Subcutaneous abdominal adipose tissue (tissue), 5 donors: ENCODE results near the gene KRTAP10-7.
"Not testable (repeated sequence)": the region's sequence is repeated elsewhere in the genome, so short reads cannot be mapped to it uniquely, and the experiment has no call there.

ENCODE experiments used
- H3K27ac ChIP-seq: one replicate; pipeline ENCODE4 v1.7.0; 2013; ENCODE audit warnings: low read depth, mild to moderate bottlenecking, inconsistent platforms, low read length, moderate library complexity
- H3K27me3 ChIP-seq, 5 donors: one replicate each; pipeline ENCODE4 v1.7.0; 2013; ENCODE audit warnings: low read length in 5 of 5, inconsistent platforms in 1 of 5; ENCODE audit not compliant: control insufficient read depth in 5 of 5, insufficient read depth in 4 of 5
- H3K36me3 ChIP-seq, 5 donors: one replicate each; pipeline ENCODE4 v1.7.0; 2013; ENCODE audit warnings: low read length in 5 of 5; ENCODE audit not compliant: control insufficient read depth in 5 of 5, insufficient read depth in 5 of 5
- H3K4me1 ChIP-seq, 5 donors: one replicate each; pipeline ENCODE4 v1.7.0; 2013; ENCODE audit warnings: low read length in 5 of 5, mild to moderate bottlenecking in 3 of 5, moderate library complexity in 1 of 5; ENCODE audit not compliant: control insufficient read depth in 5 of 5, insufficient read depth in 5 of 5
- H3K4me3 ChIP-seq, 5 donors: one replicate each; pipeline ENCODE4 v1.7.0; 2013; ENCODE audit warnings: low read length in 5 of 5, low read depth in 1 of 5
- H3K9ac ChIP-seq, 5 donors: one replicate each; pipeline ENCODE4 v1.7.0; 2013; ENCODE audit warnings: low read length in 5 of 5, mild to moderate bottlenecking in 4 of 5, moderate library complexity in 3 of 5
- H3K9me3 ChIP-seq, 5 donors: one replicate each; pipeline ENCODE4 v1.7.0; 2013; ENCODE audit warnings: low read length in 5 of 5; ENCODE audit not compliant: control insufficient read depth in 5 of 5
- donor health status: healthy.
- donor health status: healthy.
- donor health status: healthy.
- donor health status: healthy.
- donor health status: healthy.

KRTAP10-7 gene

DNA sequence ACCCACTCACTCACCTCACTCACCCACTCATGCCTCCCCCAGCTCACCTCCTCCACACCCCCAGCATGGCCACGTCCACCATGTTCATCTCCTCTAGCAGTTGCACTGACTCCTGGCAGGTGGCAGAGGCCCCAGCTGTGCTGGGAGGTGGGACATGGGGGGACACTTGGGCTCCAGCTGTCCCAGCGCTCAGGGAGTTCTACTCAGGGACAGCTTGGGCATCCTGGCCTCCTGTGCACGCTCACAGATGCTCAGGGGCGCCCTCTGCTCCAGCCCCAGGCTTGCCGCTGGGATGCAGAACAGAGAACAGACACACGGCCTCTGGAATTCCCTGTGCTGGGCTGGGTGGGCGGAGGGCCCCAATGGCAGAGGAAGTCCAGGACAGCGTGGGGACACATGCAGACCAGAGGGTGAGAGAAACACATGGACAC is 16.7 kb downstream of the KRTAP10-7 start:
- H3K27me3 ChIP-seq = peaks cover 4 to 26% (median 17%) of the 10 kb centered on the region in 5 donors
- H3K9me3 ChIP-seq = peaks cover 0 to 4% (median 1%) of the 10 kb centered on the region in 5 donors
- no peak overlapping the region for H3K9ac ChIP-seq
- H3K4me3 ChIP-seq = no peak overlapping the region
- peaks cover 0 to 5% (median 3%) of the 10 kb centered on the region in 5 donors for H3K4me1 ChIP-seq
- no peaks in the 10 kb centered on the region for H3K36me3 ChIP-seq
- no peak overlapping the region for H3K27ac ChIP-seq

DNA sequence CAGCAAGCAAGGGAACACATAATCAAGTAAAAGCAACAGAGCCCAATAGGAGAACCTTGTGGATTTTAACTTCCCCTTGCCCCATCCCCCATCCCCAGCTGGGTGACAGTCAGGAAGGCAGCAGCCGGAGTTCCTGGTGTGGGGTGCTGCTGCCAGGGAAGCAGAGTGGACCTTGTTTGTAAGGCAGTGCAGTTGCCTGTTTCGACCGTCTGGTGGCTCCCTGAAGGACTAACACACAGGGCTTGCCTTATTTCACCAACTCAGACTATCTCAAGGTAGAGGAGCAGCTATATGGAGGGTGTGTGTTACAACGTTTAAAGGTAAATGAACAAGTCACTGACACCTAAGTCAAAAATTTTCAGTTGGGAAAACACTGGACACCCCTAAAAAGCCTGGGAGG is 18.1 kb downstream of the KRTAP10-7 start:
- no peaks in the 10 kb centered on the region for H3K36me3 ChIP-seq

DNA sequence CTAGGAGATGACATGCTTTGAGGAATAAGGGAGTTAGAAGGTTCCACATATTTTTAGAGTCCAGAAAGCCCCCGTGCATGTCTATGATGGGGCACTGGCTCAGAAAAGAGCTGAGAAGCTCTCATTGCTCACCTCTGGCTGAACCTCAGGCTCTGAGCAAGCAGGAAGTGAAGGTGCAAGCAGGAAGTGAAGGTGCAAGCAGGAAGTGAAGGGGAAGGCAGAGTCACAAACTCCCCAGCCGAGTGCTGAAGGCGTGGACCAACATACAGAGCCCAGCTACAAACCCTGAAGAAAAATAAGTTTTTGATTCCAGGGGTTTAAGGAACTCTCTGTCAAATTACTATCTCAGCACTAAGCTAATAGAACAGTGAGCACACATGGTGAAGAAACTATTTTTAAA is 18.5 kb downstream of the KRTAP10-7 start:
- Histone ChIP-seq H3K4me3 (no peak overlapping the region), H3K9ac (no peak overlapping the region), H3K27me3 (peaks cover 4 to 16% (median 10%) of the 10 kb centered on the region in 5 donors), H3K4me1 (peaks cover 0 to 5% (median 3%) of the 10 kb centered on the region in 5 donors), H3K36me3 (no peaks in the 10 kb centered on the region), H3K27ac (no peak overlapping the region), H3K9me3 (peaks cover 5 to 17% (median 8%) of the 10 kb centered on the region in 5 donors)

More for the DNA sequence above, 18.1 kb downstream of the KRTAP10-7 start:
- Histone ChIP-seq H3K4me3 (no peak overlapping the region), H3K27ac (no peak overlapping the region), H3K9ac (no peak overlapping the region), H3K9me3 (peaks cover under 1 to 14% (median 6%) of the 10 kb centered on the region in 5 donors), H3K4me1 (peaks cover 0 to 5% (median 3%) of the 10 kb centered on the region in 5 donors), H3K27me3 (peaks cover 4 to 18% (median 10%) of the 10 kb centered on the region in 5 donors)

DNA sequence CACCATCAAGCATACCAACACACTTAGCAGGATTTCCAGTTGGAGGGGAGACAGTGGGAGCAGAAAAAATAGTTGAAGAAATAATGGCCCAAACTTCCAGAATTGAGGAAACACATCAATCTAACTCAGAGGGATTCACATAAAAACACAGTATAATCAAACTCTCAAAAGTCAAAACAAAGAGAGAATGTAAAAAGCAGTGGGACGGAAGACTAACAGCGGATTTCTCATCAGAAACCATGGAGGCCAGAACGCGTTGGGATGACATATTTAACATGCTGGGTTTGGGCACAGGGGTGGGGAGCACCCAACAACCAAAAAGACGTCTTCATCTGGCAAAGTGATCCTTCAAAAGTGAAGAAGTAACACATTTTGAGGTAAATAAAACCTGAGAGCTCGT is 19.5 kb downstream of the KRTAP10-7 start:
- Histone ChIP-seq H3K9me3 (peaks cover 7 to 23% (median 17%) of the 10 kb centered on the region in 5 donors), H3K36me3 (no peaks in the 10 kb centered on the region), H3K27ac (no peak overlapping the region), H3K4me1 (peaks cover 0 to 5% (median 3%) of the 10 kb centered on the region in 5 donors), H3K27me3 (peaks cover 4 to 11% (median 5%) of the 10 kb centered on the region in 5 donors), H3K4me3 (no peak overlapping the region), H3K9ac (no peak overlapping the region)

DNA sequence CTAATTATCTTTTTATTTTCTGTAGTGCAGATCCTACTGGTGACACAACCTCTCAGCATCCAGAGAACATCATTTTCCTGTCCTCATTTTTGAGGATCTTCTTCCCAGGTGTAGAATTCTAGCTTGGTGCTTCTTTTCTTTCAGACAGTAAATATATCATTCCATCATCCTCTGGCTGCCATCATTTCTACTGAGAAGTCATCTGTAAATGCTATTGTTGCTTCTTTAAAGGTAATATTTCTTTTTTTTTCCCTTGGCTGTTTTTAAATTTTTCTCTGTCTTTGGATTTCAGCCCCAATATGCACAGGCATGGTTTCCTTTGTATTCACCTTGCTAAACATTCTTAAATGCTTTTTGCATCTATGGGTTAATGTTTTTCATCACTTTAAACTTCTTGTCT is 23.2 kb downstream of the KRTAP10-7 start:
- peaks cover 0 to 8% (median 3%) of the 10 kb centered on the region in 5 donors for H3K4me1 ChIP-seq
- H3K36me3 ChIP-seq = no peaks in the 10 kb centered on the region
- H3K27ac ChIP-seq = no peak overlapping the region
- H3K9me3 ChIP-seq = peaks cover 7 to 26% (median 17%) of the 10 kb centered on the region in 5 donors
- no peak overlapping the region for H3K4me3 ChIP-seq
- no peak overlapping the region for H3K9ac ChIP-seq
- H3K27me3 ChIP-seq = peaks cover 11 to 26% (median 12%) of the 10 kb centered on the region in 5 donors

DNA sequence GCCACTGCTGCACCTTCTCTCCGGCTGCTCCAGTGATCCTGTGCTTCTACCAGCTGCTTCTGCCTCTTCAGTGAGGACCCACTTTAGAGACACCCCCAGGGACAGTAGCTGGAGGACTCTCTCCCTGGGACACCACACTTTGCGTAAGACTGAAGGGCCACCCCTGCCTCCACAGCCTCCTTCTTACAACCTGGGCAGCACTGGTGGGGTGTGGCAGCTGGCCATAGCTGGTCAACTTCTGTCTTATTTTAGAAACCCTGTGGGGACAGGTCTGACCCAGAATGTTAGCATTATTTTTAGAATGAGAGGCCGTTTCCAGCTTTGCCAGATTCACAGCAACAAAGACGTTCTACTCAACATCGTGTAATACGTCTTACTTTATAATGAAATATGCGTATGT is 25.4 kb downstream of the KRTAP10-7 start:
- Histone ChIP-seq H3K4me1 (peaks cover 0 to 4% (median 0%) of the 10 kb centered on the region in 5 donors), H3K4me3 (no peak overlapping the region), H3K9ac (no peak overlapping the region), H3K27me3 (peaks cover 12 to 29% (median 19%) of the 10 kb centered on the region in 5 donors), H3K27ac (no peak overlapping the region), H3K9me3 (peaks cover 7 to 35% (median 20%) of the 10 kb centered on the region in 5 donors), H3K36me3 (no peaks in the 10 kb centered on the region)

DNA sequence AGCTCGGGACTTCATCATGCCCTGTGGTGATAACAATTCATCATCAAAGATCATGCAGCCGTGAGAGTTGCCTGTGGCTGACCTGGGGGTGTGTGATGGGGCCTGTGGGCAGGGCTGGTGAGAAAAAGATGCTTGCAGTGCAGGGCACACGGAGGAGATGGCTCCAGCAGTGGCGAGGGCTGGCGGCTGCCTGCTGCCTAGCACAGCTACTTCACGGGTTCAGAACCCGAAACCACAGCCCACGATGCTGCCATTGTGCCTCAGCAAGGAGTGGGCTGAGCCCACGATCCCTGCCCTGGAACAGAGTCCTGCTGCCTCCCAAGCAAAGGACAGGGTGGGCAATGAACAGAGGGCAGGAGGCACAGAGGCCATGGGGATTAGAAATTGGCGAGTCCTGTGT is 25.9 kb downstream of the KRTAP10-7 start:
- no peak overlapping the region for H3K27ac ChIP-seq
- peaks cover 0 to 4% (median 0%) of the 10 kb centered on the region in 5 donors for H3K4me1 ChIP-seq
- H3K9me3 ChIP-seq = peaks cover 11 to 37% (median 21%) of the 10 kb centered on the region in 5 donors
- no peak overlapping the region for H3K9ac ChIP-seq
- peaks cover 12 to 29% (median 19%) of the 10 kb centered on the region in 5 donors for H3K27me3 ChIP-seq
- no peak overlapping the region for H3K4me3 ChIP-seq
- H3K36me3 ChIP-seq = no peaks in the 10 kb centered on the region

DNA sequence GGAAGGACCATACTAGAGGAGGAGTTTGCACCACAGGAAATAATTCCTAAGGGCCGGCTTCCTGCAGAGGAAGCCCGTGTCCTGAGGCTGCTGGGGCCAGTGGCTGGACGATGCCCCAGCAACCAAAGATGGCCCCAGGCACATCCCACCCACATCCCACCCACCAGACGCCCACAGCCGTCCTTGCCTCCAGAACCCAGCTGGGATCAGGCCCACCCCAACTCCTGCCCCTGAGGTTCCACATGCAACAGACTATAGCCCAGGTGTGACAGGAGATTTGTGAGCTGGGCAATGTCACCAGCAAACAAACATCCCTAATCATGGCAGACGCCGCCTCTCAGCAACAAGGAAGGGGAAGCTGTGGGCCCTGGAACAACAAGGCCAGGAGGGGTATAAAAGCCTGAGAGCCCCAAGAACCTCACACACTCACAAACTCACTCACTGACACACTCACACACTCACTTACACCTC is 26.3 kb downstream of the KRTAP10-7 start, which contains the start of gene KRTAP10-9:
TSS of gene KRTAP10-9 (plus strand) at position 421 of the 471 bp plus-strand sequence. CDS start 79 bp downstream, outside the sequence.
- no peak within 1 kb of the TSS for H3K9ac ChIP-seq
- H3K27ac ChIP-seq = no peak within 1 kb of the TSS
- H3K4me3 ChIP-seq = no peak within 1 kb of the TSS
- peaks cover 0 to 4% (median 0%) of the 10 kb centered on the region in 5 donors for H3K4me1 ChIP-seq
- H3K9me3 ChIP-seq = peaks cover 11 to 39% (median 24%) of the 10 kb centered on the region in 5 donors
- peaks cover 12 to 29% (median 19%) of the 10 kb centered on the region in 5 donors for H3K27me3 ChIP-seq
- H3K36me3 ChIP-seq = no peaks in the 10 kb centered on the region

DNA sequence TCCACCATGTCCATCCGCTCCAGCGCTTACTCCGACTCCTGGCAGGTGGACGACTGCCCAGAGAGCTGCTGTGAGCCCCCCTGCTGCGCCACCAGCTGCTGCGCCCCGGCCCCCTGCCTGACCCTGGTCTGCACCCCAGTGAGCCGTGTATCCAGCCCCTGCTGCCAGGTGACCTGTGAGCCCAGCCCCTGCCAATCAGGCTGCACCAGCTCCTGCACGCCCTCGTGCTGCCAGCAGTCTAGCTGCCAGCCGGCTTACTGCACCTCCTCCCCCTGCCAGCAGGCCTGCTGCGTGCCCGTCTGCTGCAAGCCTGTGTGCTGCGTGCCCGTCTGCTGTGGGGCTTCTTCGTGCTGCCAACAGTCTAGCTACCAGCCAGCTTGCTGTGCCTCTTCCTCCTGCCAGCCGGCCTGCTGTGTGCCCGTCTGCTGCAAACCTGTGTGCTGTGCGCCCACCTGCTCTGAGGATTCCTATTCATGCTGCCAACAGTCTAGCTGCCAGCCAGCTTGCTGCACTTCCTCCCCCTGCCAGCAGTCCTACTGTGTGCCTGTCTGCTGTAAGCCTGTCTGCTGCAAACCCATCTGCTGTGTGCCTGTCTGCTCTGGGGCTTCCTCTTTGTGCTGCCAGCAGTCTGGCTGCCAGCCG is 26.9 kb downstream of the KRTAP10-7 start:
- H3K27me3 ChIP-seq = peaks cover 12 to 29% (median 19%) of the 10 kb centered on the region in 5 donors
- peaks cover 11 to 44% (median 29%) of the 10 kb centered on the region in 5 donors for H3K9me3 ChIP-seq
- H3K36me3 ChIP-seq, H3K27ac ChIP-seq, H3K4me3 ChIP-seq, H3K9ac ChIP-seq, H3K4me1 ChIP-seq: not testable (repeated sequence)

DNA sequence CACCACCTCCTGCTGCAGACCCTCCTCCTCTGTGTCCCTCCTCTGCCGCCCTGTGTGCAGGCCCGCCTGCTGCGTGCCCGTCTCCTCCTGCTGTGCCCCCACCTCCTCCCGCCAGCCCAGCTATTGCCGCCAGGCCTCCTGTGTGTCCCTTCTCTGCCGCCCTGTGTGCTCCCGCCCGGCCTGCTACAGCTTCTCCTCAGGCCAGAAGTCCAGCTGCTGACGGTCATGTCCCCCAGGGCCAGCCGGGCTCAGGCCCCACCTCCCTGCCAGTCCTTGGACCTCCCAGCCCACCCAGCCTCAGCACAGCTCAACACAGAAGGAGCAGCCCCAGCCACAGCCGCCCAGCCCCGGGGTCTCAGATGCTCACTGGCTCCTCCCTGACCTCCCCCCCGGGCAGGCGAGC is 27.4 kb downstream of the KRTAP10-7 start:
- H3K4me3 ChIP-seq, H3K9ac ChIP-seq, H3K4me1 ChIP-seq, H3K36me3 ChIP-seq, H3K27ac ChIP-seq: not testable (repeated sequence)
- Histone ChIP-seq H3K27me3 (peaks cover 12 to 29% (median 19%) of the 10 kb centered on the region in 5 donors), H3K9me3 (peaks cover 11 to 41% (median 26%) of the 10 kb centered on the region in 5 donors)
